ENCODE data around the gene NLE1.

The NLE1 gene

GRCh38 chr17:35138218-35138617, 3.9 kb downstream of the NLE1 start:
- Mint-ChIP-seq H3K27ac (no peak overlapping the region), H3K36me3 (ENCODE audit: low read depth) (peaks cover 47% of the 10 kb centered on the region), H3K4me3 (no peak overlapping the region), H3K9me3 (no peaks in the 10 kb centered on the region), H3K27me3 (ENCODE audit: low read depth, poor library complexity) (no peaks in the 10 kb centered on the region), H3K4me1 (peaks cover 4% of the 10 kb centered on the region)
- no peak for DNase-seq
- no peak for TF ChIP-seq CTCF (IDR thresholded peaks at IDR 0.05)

- H3K9me3 Mint-ChIP-seq, result no peaks in the 10 kb centered on the region
- H3K27ac Mint-ChIP-seq, result no peak overlapping the region
- peaks cover 52% of the 10 kb centered on the region for H3K36me3 Mint-ChIP-seq (ENCODE audit: low read depth)
- H3K27me3 Mint-ChIP-seq (ENCODE audit: low read depth, poor library complexity), result no peaks in the 10 kb centered on the region
- no peaks in the 10 kb centered on the region for H3K4me1 Mint-ChIP-seq
- DNase-seq, result no peak
- no peak overlapping the region for H3K4me3 Mint-ChIP-seq
- TF ChIP-seq CTCF (IDR thresholded peaks at IDR 0.05), result no peak
These were observed 6.8 kb downstream of the NLE1 start for GRCh38 chr17:35135322-35135721.

- H3K9me3 Mint-ChIP-seq, result no peaks in the 10 kb centered on the region
- H3K4me3 Mint-ChIP-seq, result no peak overlapping the region
- peaks cover 43% of the 10 kb centered on the region for H3K36me3 Mint-ChIP-seq (ENCODE audit: low read depth)
- H3K27ac Mint-ChIP-seq, result no peak overlapping the region
- DNase-seq, result no peak
- no peak for TF ChIP-seq CTCF (IDR thresholded peaks at IDR 0.05)
- H3K27me3 Mint-ChIP-seq (ENCODE audit: low read depth, poor library complexity), result no peaks in the 10 kb centered on the region
- no peaks in the 10 kb centered on the region for H3K4me1 Mint-ChIP-seq
These were observed 9.1 kb downstream of the NLE1 start for GRCh38 chr17:35132816-35133550.

- Mint-ChIP-seq H3K4me1 (no peaks in the 10 kb centered on the region), H3K27me3 (ENCODE audit: low read depth, poor library complexity) (no peaks in the 10 kb centered on the region), H3K27ac (no peak overlapping the region), H3K4me3 (no peak overlapping the region), H3K36me3 (ENCODE audit: low read depth) (peaks cover 47% of the 10 kb centered on the region), H3K9me3 (no peaks in the 10 kb centered on the region)
- DNase-seq, result no peak
- TF ChIP-seq CTCF (IDR thresholded peaks at IDR 0.05), result no peak
These were observed 10.0 kb downstream of the NLE1 start for GRCh38 chr17:35132099-35132498.

- H3K4me3 Mint-ChIP-seq, result no peak overlapping the region
These were observed 11.7 kb downstream of the NLE1 start for GRCh38 chr17:35130392-35130791.

More at GRCh38 chr17:35130392-35130791, 11.7 kb downstream of the NLE1 start:
- TF ChIP-seq CTCF (IDR thresholded peaks at IDR 0.05), result no peak
- Mint-ChIP-seq H3K27ac (peak overlapping the region; percentile 62), H3K36me3 (ENCODE audit: low read depth) (peaks cover 33% of the 10 kb centered on the region), H3K27me3 (ENCODE audit: low read depth, poor library complexity) (no peaks in the 10 kb centered on the region), H3K9me3 (no peaks in the 10 kb centered on the region), H3K4me1 (no peaks in the 10 kb centered on the region)
- no peak for DNase-seq
